Prostate gland (tissue), 2 donors: ENCODE results near the gene OR7D4. TPM values are rescaled to one million over a fixed set of nuclear protein-coding genes. Genes with fewer than 3 reads are reported as not detected.
"Not testable (repeated sequence)": the region's sequence is repeated elsewhere in the genome, so short reads cannot be mapped to it uniquely, and the experiment has no call there.

Source experiments
- DNase-seq: peaks from one replicate; pipeline ENCODE4 v3.0.0-alpha.2; 2019; ENCODE audit warnings: low spot score
- H3K27ac ChIP-seq, 2 donors: fragments of 200-600 bp; sonication (generic); 2 replicates each; pipeline ENCODE4 v1.5.1; 2017 to 2019
- H3K27me3 ChIP-seq: fragments of 200-600 bp; sonication (generic); replicated peaks from 2 replicates; pipeline ENCODE4 v1.5.1; 2019; ENCODE audit not compliant: insufficient read depth
- H3K36me3 ChIP-seq, 2 donors: fragments of 200-600 bp; sonication (generic); 1 replicate in 1 of 2; 2 replicates in 1 of 2; pipeline versions ENCODE4 v1.5.1 to v1.8.1; 2017 to 2019
- H3K4me1 ChIP-seq: fragments of 200-600 bp; sonication (generic); replicated peaks from 2 replicates; pipeline ENCODE4 v1.5.1; 2019
- H3K4me3 ChIP-seq, 2 donors: fragments of 200-600 bp; sonication (generic); 2 replicates each; pipeline ENCODE4 v1.5.1; 2017 to 2019
- H3K9me3 ChIP-seq: fragments of 200-600 bp; sonication (generic); 2 replicates; pipeline ENCODE4 v1.5.1; 2017
- CTCF ChIP-seq, 4 experiments: fragments of 200-600 bp in 2 of 4; fragments of 450-650 bp in 2 of 4; sonication (generic) in 2 of 4; IDR thresholded peaks; 1 replicate in 3 of 4; 2 replicates in 1 of 4; pipeline ENCODE4 v1.5.1; 2016 to 2019; ENCODE audit warnings: antibody characterized with exemption in 4 of 4, mild to moderate bottlenecking in 2 of 4, moderate library complexity in 2 of 4
- POLR2A ChIP-seq: fragments of 450-650 bp; IDR thresholded peaks from one replicate; pipeline ENCODE4 v1.6.1; 2016; ENCODE audit warnings: antibody characterized with exemption, mild to moderate bottlenecking
- POLR2AphosphoS5 ChIP-seq: sonication (generic); formaldehyde crosslinking; IDR thresholded peaks from one replicate; pipeline ENCODE4 v1.6.1; 2017; ENCODE audit warnings: antibody characterized with exemption
- WGBS: methylation state at CpG from one replicate; pipeline ENCODE4 v1.1.5; 2018; 5-methylcytosine and 5-hydroxymethylcytosine counted together
- intact Hi-C: fragments of 100-400 bp; cut with DNase I; formaldehyde crosslinking; loops from one replicate; pipeline ENCODE4 v1.14.2; 2022
- total RNA-seq, 2 donors: library from RNA; depleted of rRNA; stranded (reverse); fragments of >200 nt; gene quantifications; one replicate each; pipeline ENCODE4 v1.1.0, GENCODE V29; 2016

Gene OR7D4
- total RNA-seq = not detected

DNA sequence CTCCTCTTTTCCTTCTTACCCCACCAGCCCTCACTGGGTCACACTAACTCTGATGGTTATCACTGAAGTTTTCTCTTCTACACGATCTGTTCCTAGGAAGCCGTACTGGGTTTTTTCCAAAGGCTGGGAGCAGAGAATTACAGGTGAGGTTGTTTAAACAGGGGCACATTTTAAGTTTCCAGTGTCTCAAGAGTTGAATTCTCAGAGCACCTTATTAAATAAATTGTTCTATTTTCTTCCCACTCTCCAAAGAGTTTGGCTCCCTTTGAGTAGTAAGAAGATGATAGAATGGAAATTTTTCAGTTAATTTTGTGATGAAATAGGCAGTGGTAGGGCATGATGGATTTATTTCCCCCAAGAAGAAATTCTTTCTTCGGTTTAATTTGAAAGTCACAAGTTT lies at the start of gene OR7D4:
OR7D4 (minus strand) TSS at position 101 of the 400 bp plus-strand sequence. CDS start 4,752 bp downstream, outside the sequence.
- 74% methylated on average over 3 of the region's 3 CpGs for WGBS
- no peak for DNase-seq
- H3K9me3 ChIP-seq = no peaks in the 10 kb centered on the region
- intact Hi-C loops = no loop called here
- no peaks in the 10 kb centered on the region for H3K36me3 ChIP-seq
- H3K27ac ChIP-seq = no peak within 1 kb of the TSS
- H3K27me3 ChIP-seq = no peaks in the 10 kb centered on the region
- H3K4me1 ChIP-seq = no peaks in the 10 kb centered on the region
- TF ChIP-seq CTCF (IDR thresholded peaks at IDR 0.05) = no peak
- H3K4me3 ChIP-seq = no peak within 1 kb of the TSS

DNA sequence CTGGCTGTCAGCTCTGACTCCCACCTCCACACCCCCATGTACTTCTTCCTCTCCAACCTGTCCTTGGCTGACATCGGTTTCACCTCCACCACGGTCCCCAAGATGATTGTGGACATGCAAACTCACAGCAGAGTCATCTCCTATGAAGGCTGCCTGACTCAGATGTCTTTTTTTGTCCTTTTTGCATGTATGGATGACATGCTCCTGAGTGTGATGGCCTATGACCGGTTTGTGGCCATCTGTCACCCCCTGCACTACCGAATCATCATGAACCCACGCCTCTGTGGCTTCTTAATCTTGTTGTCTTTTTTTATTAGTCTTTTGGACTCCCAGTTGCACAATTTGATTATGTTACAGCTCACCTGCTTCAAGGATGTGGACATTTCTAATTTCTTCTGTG lies 31.8 kb upstream of the OR7D4 start:
- Histone ChIP-seq H3K27me3 (no peaks in the 10 kb centered on the region), H3K9me3 (no peaks in the 10 kb centered on the region), H3K27ac (no peak overlapping the region), H3K4me1 (no peaks in the 10 kb centered on the region), H3K4me3 (no peak overlapping the region), H3K36me3 (no peaks in the 10 kb centered on the region)
- TF ChIP-seq POLR2A (no peak), POLR2AphosphoS5 (no peak), CTCF (IDR thresholded peaks at IDR 0.05) (no peak)
- no peak for DNase-seq
- intact Hi-C loops = no loop called here
- WGBS = 79% methylated on average over 5 of the region's 5 CpGs

- no peak for DNase-seq
- 82% methylated on average over 1 of the region's 1 CpG for WGBS
Observed at GRCh38 chr19:9250630-9251029, 31.2 kb upstream of the OR7D4 start, which contains the start of gene OR7E24. TSS of gene OR7E24 (plus strand) at chr19:9250930. CDS start at chr19:9251044, 114 bp downstream.

DNA sequence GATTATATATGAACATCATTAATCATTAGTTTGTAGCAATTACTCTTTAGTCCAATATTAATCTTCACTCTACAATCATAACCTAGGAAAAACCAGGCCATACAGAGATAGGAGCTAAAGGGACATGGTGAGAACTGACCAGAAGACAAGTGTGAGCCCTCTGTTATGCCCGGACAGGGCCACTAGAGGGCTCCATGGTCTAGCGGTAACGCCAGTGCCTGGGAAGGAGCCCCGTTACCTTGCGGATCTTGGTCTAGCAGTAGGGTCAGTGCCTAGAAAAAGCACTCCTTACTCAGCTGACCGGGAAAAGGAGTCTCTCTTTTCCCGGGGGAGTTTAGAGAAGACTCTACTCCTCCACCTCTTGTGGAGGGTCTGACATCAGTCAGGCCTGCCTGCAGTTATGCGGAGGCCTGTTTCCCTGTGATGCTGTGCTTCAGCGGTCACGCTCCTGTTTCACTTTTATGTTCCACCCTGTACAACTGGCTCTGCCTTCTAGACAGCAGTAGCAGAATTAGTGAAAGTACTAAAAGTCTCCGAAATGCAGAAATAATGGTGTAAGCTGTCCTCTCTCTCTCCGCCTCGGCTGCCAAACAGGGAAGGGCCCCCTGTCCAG lies 13.8 kb downstream of the OR7D4 start:
- H3K4me1 ChIP-seq = no peaks in the 10 kb centered on the region
- no peak overlapping the region for H3K4me3 ChIP-seq
- TF ChIP-seq CTCF (IDR thresholded peaks at IDR 0.05) (peak; percentile 55 to 79 (median 68)), POLR2A (no peak), POLR2AphosphoS5 (peak; percentile 22)
- DNase-seq = peak; percentile 58
- H3K36me3 ChIP-seq = no peaks in the 10 kb centered on the region
- H3K9me3 ChIP-seq = no peaks in the 10 kb centered on the region
- no peaks in the 10 kb centered on the region for H3K27me3 ChIP-seq
- H3K27ac ChIP-seq = no peak overlapping the region
- 32% methylated on average over 13 of the region's 13 CpGs for WGBS
- intact Hi-C loops = loop anchor here (2.0 to 10.0 kb wide), 3 partner anchors 229 to 591 kb away; partner anchors contain the start of genes ZNF121 and ZNF266

More at GRCh38 chr19:9250630-9251029, 31.2 kb upstream of the OR7D4 start, which contains the start of gene OR7E24:
- H3K36me3 ChIP-seq = no peaks in the 10 kb centered on the region
- no peak within 1 kb of the TSS for H3K4me3 ChIP-seq
- no peak within 1 kb of the TSS for H3K27ac ChIP-seq
- no peaks in the 10 kb centered on the region for H3K27me3 ChIP-seq
- H3K4me1 ChIP-seq = no peaks in the 10 kb centered on the region
- no peaks in the 10 kb centered on the region for H3K9me3 ChIP-seq
- TF ChIP-seq CTCF (IDR thresholded peaks at IDR 0.05) (no peak), POLR2A (no peak), POLR2AphosphoS5 (no peak)
- intact Hi-C loops = no loop called here

DNA sequence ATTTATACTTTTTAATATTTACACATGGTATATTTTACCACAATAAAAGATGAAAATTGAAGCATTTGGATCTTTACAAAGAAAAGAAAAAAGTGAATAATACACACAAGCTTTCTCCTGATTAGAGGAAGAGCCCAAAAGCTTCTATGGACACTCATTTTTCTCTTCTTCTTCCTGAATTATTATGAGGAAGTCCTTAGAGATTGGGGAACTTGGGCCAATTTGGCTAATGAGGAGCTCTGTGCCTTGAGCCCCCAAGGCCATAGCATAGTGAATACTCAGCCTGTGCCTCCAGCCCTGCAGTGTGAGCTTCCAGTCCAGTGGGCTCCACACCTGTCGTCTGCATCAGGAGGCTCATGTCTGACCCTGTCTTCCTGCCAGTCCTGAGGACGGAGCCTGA lies 21.3 kb downstream of the OR7D4 start:
- H3K27ac ChIP-seq, DNase-seq, H3K36me3 ChIP-seq, H3K4me3 ChIP-seq, H3K27me3 ChIP-seq, H3K9me3 ChIP-seq, intact Hi-C loops, H3K4me1 ChIP-seq: not testable (repeated sequence)
- WGBS = 83% methylated on average over 2 of the region's 2 CpGs
